ENCODE measurements around the gene GRM8.

GRM8 gene

GRCh38 chr7:127239814-127240213, 12.9 kb downstream of the GRM8 start:
- DNase-seq (ENCODE audit: low spot score) = no peak
- no peak for TF ChIP-seq CTCF (IDR thresholded peaks at IDR 0.05; ENCODE audit: borderline replicate concordance, control extremely low read depth, extremely low read depth, insufficient read depth, missing control alignments)
- in situ Hi-C loops (cut with MboI; ENCODE audit: low sequenced_read_pairs, unreplicated experiment) = no loop called here

- in situ Hi-C loops (cut with MboI; ENCODE audit: low sequenced_read_pairs, unreplicated experiment) = no loop called here
- no peak for TF ChIP-seq CTCF (IDR thresholded peaks at IDR 0.05; ENCODE audit: borderline replicate concordance, control extremely low read depth, extremely low read depth, insufficient read depth, missing control alignments)
These were observed 19.1 kb downstream of the GRM8 start for GRCh38 chr7:127233630-127234029.

GRCh38 chr7:127231415-127231814, 21.3 kb downstream of the GRM8 start:
- in situ Hi-C loops (cut with MboI; ENCODE audit: low sequenced_read_pairs, unreplicated experiment) = no loop called here
- DNase-seq (ENCODE audit: low spot score) = no peak
- TF ChIP-seq CTCF (IDR thresholded peaks at IDR 0.05; ENCODE audit: borderline replicate concordance, control extremely low read depth, extremely low read depth, insufficient read depth, missing control alignments) = no peak

More at GRCh38 chr7:127233630-127234029, 19.1 kb downstream of the GRM8 start:
- DNase-seq (ENCODE audit: low spot score) = no peak

GRCh38 chr7:127230192-127230925, 22.4 kb downstream of the GRM8 start:
- no peak for TF ChIP-seq CTCF (IDR thresholded peaks at IDR 0.05; ENCODE audit: borderline replicate concordance, control extremely low read depth, extremely low read depth, insufficient read depth, missing control alignments)
- no peak for DNase-seq (ENCODE audit: low spot score)
- in situ Hi-C loops (cut with MboI; ENCODE audit: low sequenced_read_pairs, unreplicated experiment) = no loop called here

- no peak for DNase-seq (ENCODE audit: low spot score)
- in situ Hi-C loops (cut with MboI; ENCODE audit: low sequenced_read_pairs, unreplicated experiment) = no loop called here
- no peak for TF ChIP-seq CTCF (IDR thresholded peaks at IDR 0.05; ENCODE audit: borderline replicate concordance, control extremely low read depth, extremely low read depth, insufficient read depth, missing control alignments)
These were observed 25.9 kb downstream of the GRM8 start for GRCh38 chr7:127226685-127227374.

GRCh38 chr7:127221731-127222130, 31.0 kb downstream of the GRM8 start:
- TF ChIP-seq CTCF (IDR thresholded peaks at IDR 0.05; ENCODE audit: borderline replicate concordance, control extremely low read depth, extremely low read depth, insufficient read depth, missing control alignments) = no peak
- in situ Hi-C loops (cut with MboI; ENCODE audit: low sequenced_read_pairs, unreplicated experiment) = no loop called here
- no peak for DNase-seq (ENCODE audit: low spot score)

Measured in GM13976 (cell line).